Memory B cell (primary cell): ENCODE results near the gene HIF1AN.

Source experiments
- ATAC-seq: fragments of 150-1000 bp; cut with Tn5 transposase; 2 replicates; pipeline ENCODE4 v1.10.0; 2021; ENCODE audit warnings: low read depth, mild to moderate bottlenecking, moderate library complexity
- DNase-seq, 2 donors: peaks; one replicate each; pipeline ENCODE4 v3.0.0; 2022; ENCODE audit warnings: low spot score in 2 of 2
- H3K27ac Mint-ChIP-seq: one replicate; pipeline ENCODE4 v1.8.0; 2022; ENCODE audit warnings: mild to moderate bottlenecking, moderate library complexity, mixed read lengths
- H3K27me3 Mint-ChIP-seq: one replicate; pipeline ENCODE4 v1.8.0; 2022; ENCODE audit warnings: mixed read lengths
- H3K36me3 Mint-ChIP-seq: one replicate; pipeline ENCODE4 v1.8.0; 2022; ENCODE audit warnings: mild to moderate bottlenecking, mixed read lengths
- H3K4me1 Mint-ChIP-seq: one replicate; pipeline ENCODE4 v1.8.0; 2022; ENCODE audit warnings: mixed read lengths
- H3K4me3 Mint-ChIP-seq: one replicate; pipeline ENCODE4 v1.8.0; 2022; ENCODE audit warnings: mild to moderate bottlenecking, moderate library complexity, mixed read lengths
- H3K9me3 Mint-ChIP-seq: one replicate; pipeline ENCODE4 v1.8.0; 2022; ENCODE audit warnings: mixed read lengths

HIF1AN gene

DNA sequence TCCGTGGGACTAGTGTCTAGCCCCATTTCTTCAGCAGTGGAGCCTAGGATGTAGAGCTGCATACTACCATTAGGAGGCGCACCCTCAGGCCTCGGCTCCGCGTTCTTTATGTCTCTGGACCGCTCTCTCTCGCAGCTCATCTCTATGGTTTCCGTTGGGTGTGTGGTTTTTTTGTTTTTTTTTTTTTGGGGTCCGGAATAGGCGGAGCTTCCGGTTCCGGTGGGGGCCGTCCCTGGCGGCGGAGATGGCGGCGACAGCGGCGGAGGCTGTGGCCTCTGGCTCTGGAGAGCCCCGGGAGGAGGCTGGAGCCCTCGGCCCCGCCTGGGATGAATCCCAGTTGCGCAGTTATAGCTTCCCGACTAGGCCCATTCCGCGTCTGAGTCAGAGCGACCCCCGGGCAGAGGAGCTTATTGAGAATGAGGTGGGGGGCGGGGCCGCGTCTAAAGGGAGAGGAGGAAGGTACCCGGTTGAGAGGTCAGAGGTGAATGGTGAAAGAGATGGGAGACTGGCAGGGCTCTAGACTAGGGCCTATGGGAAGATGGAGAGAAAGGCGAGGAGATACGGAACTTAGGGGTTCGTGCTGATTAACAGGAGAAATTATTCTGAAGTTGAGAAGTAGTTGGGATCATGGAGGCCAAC is at the start of gene HIF1AN:
Gene HIF1AN (plus strand): TSS at position 229 of the 639 bp plus-strand sequence. CDS start 16 bp downstream, at position 245.
- DNase-seq (peak; percentile 84 to 89), ATAC-seq (peak; percentile 89)
- Mint-ChIP-seq H3K9me3 (no peaks in the 10 kb centered on the region), H3K4me1 (peaks cover 14% of the 10 kb centered on the region), H3K4me3 (no peak within 1 kb of the TSS), H3K27ac (no peak within 1 kb of the TSS), H3K36me3 (peaks cover 12% of the 10 kb centered on the region), H3K27me3 (no peaks in the 10 kb centered on the region)

DNA sequence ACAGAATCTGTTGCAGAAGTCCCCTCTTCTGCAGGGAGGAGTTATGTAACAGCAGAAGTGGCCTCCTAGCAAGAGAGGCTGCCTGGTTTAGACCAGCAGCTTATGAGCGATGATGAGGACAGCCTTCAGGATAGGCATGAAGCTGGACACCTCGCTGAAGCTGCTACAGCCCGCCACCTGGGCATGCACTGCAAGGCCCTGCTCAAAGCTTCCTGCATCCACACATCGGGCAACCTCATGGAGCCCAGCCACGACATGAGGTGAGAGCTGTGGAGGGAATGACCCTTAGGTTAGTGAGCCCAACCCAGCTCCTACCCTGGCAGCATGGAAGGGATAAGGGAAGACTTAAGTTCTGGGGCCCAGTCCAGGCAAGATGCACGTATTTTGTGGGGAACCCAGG is 48.2 kb upstream of the HIF1AN start:
- DNase-seq (no peak), ATAC-seq (no peak)
- H3K9me3 Mint-ChIP-seq: no peaks in the 10 kb centered on the region
- no peak overlapping the region for H3K4me3 Mint-ChIP-seq
- H3K4me1 Mint-ChIP-seq: peaks cover 4% of the 10 kb centered on the region
- peaks cover 19% of the 10 kb centered on the region for H3K36me3 Mint-ChIP-seq
- peaks cover 4% of the 10 kb centered on the region for H3K27me3 Mint-ChIP-seq
- no peak overlapping the region for H3K27ac Mint-ChIP-seq

DNA sequence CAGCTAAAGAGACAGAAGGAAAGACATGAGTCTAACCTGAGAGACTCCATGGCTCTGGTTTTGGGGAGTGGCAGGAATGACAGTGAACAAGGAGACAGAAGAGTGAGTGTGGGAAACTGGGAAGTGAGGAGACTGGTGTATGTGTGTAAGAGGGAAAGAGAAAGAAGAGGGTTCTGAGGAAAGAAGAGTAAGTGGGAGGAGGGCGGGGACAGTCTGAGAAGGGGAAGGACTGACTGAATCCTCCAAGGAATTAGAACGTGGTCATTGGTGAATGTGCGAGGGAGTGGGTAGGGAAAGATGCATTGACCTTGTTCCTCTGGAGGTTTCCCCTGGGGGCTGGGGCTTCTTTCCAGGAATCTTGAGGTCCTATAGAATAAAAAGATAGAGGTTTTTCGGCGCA is 46.3 kb upstream of the HIF1AN start:
- Mint-ChIP-seq H3K9me3 (no peaks in the 10 kb centered on the region), H3K4me3 (no peak overlapping the region), H3K4me1 (no peaks in the 10 kb centered on the region), H3K27me3 (no peaks in the 10 kb centered on the region), H3K27ac (no peak overlapping the region), H3K36me3 (peaks cover 29% of the 10 kb centered on the region)
- DNase-seq (no peak), ATAC-seq (no peak)

DNA sequence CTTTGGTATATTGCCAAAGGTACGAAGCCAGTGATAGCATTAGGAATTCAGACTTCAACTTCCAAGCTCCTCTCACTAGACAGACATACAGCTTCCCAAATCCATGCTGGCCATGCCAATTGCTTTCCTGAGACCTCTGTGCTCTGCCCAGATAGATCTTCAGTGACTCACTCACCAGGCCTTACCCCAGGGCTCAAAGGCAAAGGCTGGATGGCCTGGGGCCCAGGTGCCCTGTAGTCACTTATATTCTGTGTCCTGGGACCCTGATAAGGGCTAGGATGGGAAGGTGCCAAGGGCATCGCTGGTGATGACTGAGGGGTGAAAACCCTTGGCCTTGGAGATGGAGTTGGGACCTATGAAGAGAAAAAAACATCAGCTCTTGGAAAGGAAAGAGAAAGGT is 45.2 kb upstream of the HIF1AN start:
- H3K27ac Mint-ChIP-seq: no peak overlapping the region
- H3K4me3 Mint-ChIP-seq: no peak overlapping the region
- DNase-seq (no peak), ATAC-seq (no peak)
- H3K4me1 Mint-ChIP-seq: no peaks in the 10 kb centered on the region
- H3K27me3 Mint-ChIP-seq: no peaks in the 10 kb centered on the region
- H3K36me3 Mint-ChIP-seq: peaks cover 32% of the 10 kb centered on the region
- H3K9me3 Mint-ChIP-seq: no peaks in the 10 kb centered on the region

DNA sequence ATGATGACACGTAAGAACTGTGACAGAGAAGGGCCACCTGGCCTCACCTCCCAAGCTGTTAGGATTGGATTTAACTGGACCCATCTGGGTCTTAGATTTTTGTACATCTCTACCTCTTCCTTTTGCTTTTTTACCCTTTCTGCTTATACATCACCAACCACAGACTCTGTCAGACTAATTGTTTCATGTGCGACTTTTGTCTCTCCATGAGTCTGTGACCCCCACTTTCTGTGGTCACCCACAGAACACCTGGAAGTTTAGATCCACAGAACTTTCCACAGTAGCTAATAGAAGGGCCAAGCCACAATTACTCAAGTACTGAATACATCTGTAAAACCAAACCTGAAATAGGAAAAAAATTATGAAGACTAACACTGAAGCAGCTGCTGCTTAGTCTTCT is 39.2 kb upstream of the HIF1AN start:
- Mint-ChIP-seq H3K36me3 (peaks cover 35% of the 10 kb centered on the region), H3K27ac (no peak overlapping the region), H3K4me1 (no peaks in the 10 kb centered on the region), H3K27me3 (no peaks in the 10 kb centered on the region), H3K9me3 (no peaks in the 10 kb centered on the region), H3K4me3 (no peak overlapping the region)
- ATAC-seq (no peak), DNase-seq (no peak)

DNA sequence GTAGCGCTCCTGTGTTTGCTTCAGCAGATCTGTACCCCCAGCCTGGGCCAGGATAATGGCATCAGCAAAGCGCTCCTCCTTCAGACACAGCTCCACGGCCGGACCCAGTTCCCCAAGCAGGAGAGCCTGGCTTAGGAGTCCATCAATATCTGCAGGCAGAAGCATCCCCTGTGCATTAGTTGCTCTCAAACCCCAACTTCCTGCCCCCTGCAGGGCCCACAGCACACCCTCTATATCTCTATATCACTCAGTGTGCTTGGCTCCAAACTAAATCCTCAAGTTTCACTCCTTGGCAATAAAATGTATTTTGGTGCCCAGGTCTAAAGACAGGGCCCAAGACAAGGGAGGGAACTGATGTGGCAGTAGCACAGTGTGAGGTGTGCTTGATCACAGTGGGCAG is 37.7 kb upstream of the HIF1AN start:
- H3K36me3 Mint-ChIP-seq: peaks cover 38% of the 10 kb centered on the region
- H3K4me1 Mint-ChIP-seq: no peaks in the 10 kb centered on the region
- no peaks in the 10 kb centered on the region for H3K9me3 Mint-ChIP-seq
- no peak overlapping the region for H3K4me3 Mint-ChIP-seq
- ATAC-seq (no peak), DNase-seq (no peak)
- H3K27me3 Mint-ChIP-seq: no peaks in the 10 kb centered on the region
- H3K27ac Mint-ChIP-seq: no peak overlapping the region

DNA sequence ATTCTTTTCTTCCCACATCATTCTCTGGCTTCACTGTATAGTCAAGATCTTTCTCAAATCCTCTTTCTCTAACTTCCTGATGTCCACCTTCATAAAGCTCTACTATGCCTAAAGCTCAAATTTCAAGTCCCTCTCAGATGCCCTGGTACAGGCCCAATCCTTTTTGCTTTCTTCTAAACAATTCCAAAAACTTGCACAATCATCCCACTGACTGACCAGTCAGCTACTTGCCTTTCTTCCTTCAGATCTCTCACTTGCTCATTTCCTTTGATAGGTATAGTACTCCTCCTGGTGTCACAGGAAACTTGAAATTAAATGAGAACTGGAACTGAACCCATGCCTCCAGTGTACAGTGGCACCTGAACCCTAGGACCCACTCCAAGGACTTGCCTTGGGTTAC is 34.3 kb upstream of the HIF1AN start:
- Mint-ChIP-seq H3K4me1 (no peaks in the 10 kb centered on the region), H3K36me3 (peaks cover 33% of the 10 kb centered on the region), H3K9me3 (no peaks in the 10 kb centered on the region), H3K27me3 (no peaks in the 10 kb centered on the region), H3K27ac (no peak overlapping the region), H3K4me3 (no peak overlapping the region)
- DNase-seq: no peak
- ATAC-seq: no peak

DNA sequence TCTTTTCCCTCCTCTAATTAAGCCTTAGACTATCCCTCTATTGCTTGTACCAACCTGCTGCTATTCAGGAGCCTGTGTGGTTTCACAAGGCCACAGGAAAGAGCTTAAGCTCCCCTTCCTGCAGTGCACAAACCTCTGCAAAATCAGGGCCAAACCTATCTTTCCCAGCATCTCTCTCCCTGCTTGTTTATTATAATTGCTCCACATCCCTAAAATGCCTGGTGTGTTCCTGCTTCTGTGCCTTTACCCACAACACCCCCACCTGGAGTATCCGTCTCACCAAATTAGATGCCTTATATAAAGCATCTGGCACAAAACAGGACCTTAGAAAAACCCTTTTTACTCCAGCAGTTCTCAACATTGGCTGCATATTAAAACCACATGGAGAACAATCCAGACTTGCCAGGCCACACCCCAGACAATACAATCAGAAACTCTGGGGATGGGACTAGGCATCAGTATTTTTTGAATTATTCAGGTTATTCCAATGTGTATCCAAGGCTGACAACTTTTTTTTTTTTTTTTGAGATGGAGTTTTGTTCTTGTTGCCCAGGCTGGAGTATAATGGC is 32.7 kb upstream of the HIF1AN start:
- Mint-ChIP-seq H3K9me3 (no peaks in the 10 kb centered on the region), H3K36me3 (peaks cover 32% of the 10 kb centered on the region), H3K4me3 (no peak overlapping the region), H3K27ac (no peak overlapping the region), H3K27me3 (no peaks in the 10 kb centered on the region), H3K4me1 (no peaks in the 10 kb centered on the region)
- DNase-seq (no peak), ATAC-seq (no peak)

DNA sequence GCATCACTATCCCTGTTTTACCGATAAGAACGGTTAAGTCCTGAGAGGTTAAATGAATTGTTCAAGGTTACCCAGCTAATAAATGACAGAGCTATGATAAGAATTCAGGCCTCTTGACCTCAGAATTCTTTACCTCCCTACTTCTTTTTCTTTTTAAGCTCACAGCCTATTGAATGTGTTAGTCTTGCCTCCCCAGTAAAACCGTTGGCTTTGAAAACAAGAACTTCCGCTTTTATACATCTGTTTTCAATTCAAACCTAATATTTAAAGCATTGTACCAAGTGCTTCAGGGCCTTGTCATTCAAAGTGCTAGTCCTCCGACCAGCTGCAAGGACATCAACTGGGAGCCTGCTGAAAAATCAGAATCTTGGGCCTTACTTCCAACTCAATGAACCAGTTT is 31.6 kb upstream of the HIF1AN start:
- peaks cover 31% of the 10 kb centered on the region for H3K36me3 Mint-ChIP-seq
- no peak for DNase-seq
- H3K27me3 Mint-ChIP-seq: no peaks in the 10 kb centered on the region
- no peaks in the 10 kb centered on the region for H3K9me3 Mint-ChIP-seq
- ATAC-seq: no peak
- no peak overlapping the region for H3K4me3 Mint-ChIP-seq
- H3K4me1 Mint-ChIP-seq: no peaks in the 10 kb centered on the region
- H3K27ac Mint-ChIP-seq: no peak overlapping the region

DNA sequence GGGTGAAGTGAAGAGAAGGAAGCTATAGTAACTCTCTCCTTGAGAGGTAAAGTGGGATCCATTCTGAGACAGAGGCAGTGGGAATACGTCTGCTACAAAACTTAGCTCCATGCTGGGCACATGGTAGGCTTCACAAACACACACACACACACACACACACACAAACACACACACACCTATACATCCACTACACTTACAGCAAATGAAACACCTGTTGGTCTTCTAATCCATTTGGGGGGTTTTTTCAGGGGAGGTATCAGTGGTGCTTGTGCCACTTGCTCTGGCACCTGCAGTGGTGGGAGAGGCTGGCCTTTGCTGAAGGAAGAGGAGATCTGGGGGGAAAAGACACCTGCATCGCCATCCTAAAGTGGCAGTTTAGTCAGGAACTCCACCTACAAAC is 30.6 kb upstream of the HIF1AN start:
- ATAC-seq (no peak), DNase-seq (no peak)
- Mint-ChIP-seq H3K9me3 (no peaks in the 10 kb centered on the region), H3K4me3 (no peak overlapping the region), H3K27ac (no peak overlapping the region), H3K4me1 (no peaks in the 10 kb centered on the region), H3K36me3 (peaks cover 24% of the 10 kb centered on the region), H3K27me3 (no peaks in the 10 kb centered on the region)

DNA sequence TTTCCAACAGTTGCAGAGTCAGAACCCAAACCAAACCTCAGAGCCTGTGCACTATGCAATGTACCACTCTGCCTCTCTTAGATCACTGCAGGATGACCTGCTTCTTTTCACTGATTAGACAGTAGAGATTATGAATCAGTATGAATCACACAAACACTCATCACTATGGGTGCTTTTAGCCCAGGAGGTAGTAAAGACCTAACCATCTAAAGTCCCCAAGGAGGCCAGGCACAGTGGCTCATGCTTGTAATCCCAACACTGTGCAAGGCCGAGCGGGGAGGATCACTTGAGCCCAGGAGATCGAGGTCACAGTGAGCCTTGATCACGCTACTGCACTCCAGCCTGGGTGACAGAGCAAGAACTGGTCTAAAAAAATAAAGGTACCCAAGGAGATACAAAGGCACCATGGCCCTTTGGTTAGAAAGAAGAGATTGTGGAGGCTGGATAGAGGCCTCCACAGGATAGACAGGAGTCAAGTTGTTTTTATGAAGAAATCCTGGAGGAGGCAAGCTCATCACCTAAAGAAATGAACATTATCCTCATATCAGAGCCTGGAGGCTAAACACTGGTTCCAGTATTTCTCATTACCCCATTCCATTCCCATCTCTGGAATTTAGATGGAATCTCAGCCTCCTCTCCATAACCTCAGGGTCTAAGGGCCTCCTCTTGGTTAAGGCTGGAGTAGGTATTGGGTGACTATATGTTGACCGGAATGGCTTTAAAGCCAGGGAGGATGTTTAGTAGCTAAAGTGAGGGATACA is 29.0 kb upstream of the HIF1AN start:
- H3K4me1 Mint-ChIP-seq: no peaks in the 10 kb centered on the region
- ATAC-seq (no peak), DNase-seq (no peak)
- H3K36me3 Mint-ChIP-seq: peaks cover 24% of the 10 kb centered on the region
- no peaks in the 10 kb centered on the region for H3K27me3 Mint-ChIP-seq
- H3K9me3 Mint-ChIP-seq: no peaks in the 10 kb centered on the region
- no peak overlapping the region for H3K27ac Mint-ChIP-seq
- H3K4me3 Mint-ChIP-seq: no peak overlapping the region

DNA sequence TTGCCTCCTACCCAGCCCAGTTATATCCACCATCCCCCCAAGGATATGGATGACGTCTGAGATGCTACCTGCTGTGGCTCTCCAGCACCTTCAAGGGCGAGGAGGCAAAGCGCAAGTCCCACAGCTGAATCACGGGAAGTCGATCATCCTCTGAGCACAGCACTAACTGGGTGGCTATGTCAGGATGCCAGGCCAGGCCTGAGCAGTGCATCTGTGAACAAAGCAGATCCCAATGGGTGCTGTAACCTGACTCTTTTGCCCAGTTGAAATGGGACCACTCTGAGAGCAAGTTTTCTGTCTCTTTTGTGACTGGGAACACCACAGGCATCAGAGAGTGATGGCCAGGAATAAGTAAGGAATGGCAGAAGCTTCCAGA is 28.4 kb upstream of the HIF1AN start:
- Mint-ChIP-seq H3K36me3 (peaks cover 22% of the 10 kb centered on the region), H3K4me1 (no peaks in the 10 kb centered on the region), H3K4me3 (no peak overlapping the region), H3K9me3 (no peaks in the 10 kb centered on the region), H3K27ac (no peak overlapping the region), H3K27me3 (no peaks in the 10 kb centered on the region)
- DNase-seq (no peak), ATAC-seq (no peak)

DNA sequence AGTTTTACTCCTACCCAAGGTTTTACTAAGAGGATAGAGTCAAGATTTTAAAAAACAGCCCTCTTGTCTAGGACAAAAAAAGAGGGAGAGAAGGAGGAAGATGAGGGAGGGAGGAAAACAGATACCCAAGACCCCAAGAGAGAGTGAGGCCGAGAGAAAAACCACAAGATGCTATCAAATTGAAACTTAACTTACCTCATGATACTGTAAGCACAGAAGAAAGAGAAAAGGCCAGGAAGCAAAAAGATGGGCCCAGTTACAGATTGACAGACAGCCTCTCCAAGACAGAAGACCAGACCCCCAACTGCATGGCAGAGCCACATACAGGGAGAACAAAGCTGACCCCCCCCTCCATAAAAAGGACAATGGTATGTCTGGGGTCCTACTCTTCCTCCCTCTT is 27.5 kb upstream of the HIF1AN start:
- Mint-ChIP-seq H3K9me3 (no peaks in the 10 kb centered on the region), H3K27me3 (no peaks in the 10 kb centered on the region), H3K27ac (no peak overlapping the region), H3K36me3 (peaks cover 25% of the 10 kb centered on the region), H3K4me3 (no peak overlapping the region), H3K4me1 (no peaks in the 10 kb centered on the region)
- ATAC-seq (no peak), DNase-seq (no peak)

DNA sequence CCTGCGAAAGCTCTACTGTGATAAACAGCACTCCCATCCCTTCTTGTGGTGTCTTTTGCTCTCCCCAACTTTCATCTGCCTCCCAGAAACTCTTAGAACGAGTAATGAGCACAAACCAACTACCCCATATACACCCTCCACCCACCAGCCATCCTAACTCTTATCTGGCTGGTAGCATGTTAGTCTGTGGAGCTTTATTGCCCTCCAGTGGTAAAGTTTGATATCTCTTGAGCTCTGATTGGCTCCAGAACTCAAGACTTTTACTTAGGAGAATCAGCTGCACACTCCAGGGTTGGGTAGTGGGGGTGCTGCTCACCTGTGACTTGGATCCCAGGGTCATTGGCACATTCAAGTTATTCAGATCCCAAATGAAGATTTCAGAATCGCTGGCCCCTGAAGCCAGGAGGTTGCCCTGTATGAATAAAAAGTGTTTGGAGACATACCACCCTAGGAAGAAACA is 27.0 kb upstream of the HIF1AN start:
- no peaks in the 10 kb centered on the region for H3K27me3 Mint-ChIP-seq
- peaks cover 25% of the 10 kb centered on the region for H3K36me3 Mint-ChIP-seq
- no peak overlapping the region for H3K4me3 Mint-ChIP-seq
- H3K27ac Mint-ChIP-seq: no peak overlapping the region
- H3K4me1 Mint-ChIP-seq: no peaks in the 10 kb centered on the region
- H3K9me3 Mint-ChIP-seq: no peaks in the 10 kb centered on the region
- DNase-seq: peak in 1 of 2 donors; percentile 16
- ATAC-seq: peak; percentile 63
